Hindlimb muscle (tissue), 1 donor: ENCODE data around the gene TJP1. TPM values are rescaled to one million over a fixed set of nuclear protein-coding genes. Genes with fewer than 3 reads are reported as not detected.
"Not testable (repeated sequence)": the region's sequence is repeated elsewhere in the genome, so short reads cannot be mapped to it uniquely, and the experiment has no call there.

Experiments
- DNase-seq: peaks from one replicate; pipeline ENCODE4 v3.0.0-alpha.2; 2013
- polyA plus RNA-seq: library from polyadenylated mRNA; unstranded; fragments of 120-200 nt; gene quantifications from one replicate; pipeline ENCODE4 v1.2.1, GENCODE V29; 2013; ENCODE audit not compliant: insufficient read length

TJP1 gene
- polyA plus RNA-seq, 1 donor, result 41.6 TPM

DNA sequence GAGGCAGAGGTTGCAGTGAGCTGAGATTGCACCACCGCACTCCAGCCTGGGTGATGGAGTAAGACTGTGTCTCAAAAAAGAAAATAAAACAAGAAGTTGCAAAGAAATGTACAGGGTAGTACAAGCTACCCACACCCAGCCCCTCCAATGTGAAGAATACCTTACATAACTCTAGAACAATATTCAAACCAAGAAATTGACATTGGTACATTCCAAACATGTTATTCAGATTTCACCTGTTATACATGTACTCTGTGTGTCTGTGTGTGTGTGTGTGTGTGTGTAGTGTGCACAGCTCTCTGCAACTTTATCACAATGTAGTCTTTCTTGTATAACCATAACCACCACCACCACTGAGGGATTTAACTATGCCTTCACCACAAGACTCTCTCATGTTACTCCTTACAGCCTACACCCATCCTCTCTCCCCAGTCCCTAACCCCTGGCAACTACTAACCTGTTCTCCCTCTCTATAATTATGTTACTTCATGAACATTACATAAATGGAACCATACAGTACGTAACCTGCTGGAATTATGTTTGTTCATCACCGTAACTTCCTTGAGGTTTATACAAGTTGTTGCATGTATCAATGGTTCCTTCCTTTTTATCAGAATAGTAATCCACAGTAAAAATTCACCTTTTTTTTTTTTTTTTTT lies 16.2 kb upstream of the TJP1 start:
- no peak for DNase-seq

DNA sequence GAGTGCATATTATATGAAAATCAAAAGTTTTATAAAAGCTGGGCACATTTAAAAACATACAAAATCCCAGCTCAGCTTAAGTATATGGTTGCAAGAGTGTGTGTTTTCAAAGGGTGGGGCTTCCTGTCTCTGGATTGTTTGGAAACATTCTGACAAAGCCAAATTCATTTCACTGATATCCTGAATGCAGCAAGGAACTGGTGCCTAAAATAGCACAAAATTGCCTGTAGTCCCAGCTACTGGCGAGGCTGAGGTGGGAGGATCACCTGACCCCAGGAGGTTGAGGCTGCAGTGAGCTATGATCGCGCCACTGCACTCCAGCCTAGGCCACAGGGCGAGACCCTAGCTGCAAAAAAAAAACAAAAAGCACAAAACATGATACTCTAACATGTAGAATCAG lies 13.0 kb upstream of the TJP1 start:
- DNase-seq, result peak; percentile 15

DNA sequence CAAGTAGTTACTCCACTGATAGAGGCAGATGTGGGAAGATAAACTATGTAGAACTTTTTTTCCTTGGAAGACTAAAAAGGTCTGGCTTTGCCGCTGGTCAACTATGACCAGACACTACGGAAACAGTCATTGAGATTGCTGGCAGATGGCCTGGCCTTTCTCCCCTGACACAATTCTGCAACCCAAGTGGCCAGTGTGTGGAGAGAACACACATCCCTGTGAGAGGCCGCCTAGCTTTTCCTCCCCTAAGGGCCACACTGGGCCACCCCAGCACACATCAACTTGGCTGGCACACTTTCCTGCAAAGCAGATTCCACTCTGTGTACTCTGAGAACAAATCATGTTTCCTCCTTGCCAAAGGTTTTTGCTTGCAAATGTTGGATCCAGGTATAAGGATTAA lies 10.4 kb upstream of the TJP1 start:
- no peak for DNase-seq

DNA sequence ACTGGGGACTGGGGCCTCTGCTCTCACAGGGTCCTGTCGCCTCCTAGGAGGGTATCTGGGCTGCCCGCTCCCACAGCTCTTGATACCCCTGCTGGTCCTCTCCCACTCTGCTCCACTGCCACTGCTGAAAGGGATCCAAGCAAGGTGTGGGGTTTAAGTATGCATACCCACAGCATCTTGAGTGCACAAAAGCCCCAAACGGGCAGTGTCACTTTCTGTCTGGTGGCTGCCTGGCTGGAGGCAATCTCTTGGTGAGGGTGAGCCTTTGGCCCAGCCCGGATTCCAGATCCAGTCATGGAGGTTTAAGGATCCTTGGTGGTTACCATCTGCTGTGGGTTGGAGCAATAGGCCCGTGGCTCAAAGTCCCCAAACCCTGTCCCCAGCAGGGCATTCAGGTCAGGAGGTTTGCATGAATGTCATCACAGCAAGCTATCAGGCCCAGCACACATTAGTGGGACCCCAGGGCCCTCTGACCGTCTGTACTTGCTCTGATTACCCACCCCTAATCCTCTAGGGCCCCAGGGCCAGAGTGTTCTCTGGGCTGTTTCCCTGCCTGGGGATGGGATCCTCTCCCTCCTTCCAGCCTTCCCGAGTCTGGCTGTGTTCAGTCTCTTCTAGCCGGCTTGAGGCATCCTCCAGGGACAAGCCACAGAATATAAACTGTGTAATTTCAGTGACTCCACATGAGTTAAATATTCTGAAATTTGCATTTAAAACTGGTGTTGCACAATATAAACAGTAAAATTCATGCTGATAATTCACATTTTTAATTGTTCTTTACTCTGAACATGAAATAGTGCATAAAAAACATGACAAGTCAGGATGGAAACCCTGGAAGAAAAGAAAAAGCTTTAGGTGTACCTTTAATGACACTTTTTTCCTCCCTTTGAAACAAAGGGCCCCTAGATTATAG lies 4.9 kb upstream of the TJP1 start:
- no peak for DNase-seq

DNA sequence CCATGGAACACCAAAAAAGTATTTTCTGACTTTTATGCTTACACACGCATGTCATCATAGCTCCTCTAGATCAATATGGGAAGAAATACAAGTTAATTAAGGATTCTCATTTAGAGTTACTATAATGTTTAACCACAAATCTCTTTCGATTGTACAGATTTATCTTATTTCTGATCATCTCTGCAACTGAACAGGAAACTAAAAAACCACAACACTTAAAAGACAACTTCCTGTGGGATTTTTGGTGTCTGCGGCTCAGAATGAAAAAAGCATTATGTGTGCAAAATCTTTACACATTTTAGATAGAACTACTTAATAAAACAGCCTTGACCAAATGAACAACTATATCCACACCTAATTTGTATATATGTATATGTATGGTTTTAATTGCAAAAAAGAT lies 3.0 kb upstream of the TJP1 start:
- DNase-seq, result no peak

DNA sequence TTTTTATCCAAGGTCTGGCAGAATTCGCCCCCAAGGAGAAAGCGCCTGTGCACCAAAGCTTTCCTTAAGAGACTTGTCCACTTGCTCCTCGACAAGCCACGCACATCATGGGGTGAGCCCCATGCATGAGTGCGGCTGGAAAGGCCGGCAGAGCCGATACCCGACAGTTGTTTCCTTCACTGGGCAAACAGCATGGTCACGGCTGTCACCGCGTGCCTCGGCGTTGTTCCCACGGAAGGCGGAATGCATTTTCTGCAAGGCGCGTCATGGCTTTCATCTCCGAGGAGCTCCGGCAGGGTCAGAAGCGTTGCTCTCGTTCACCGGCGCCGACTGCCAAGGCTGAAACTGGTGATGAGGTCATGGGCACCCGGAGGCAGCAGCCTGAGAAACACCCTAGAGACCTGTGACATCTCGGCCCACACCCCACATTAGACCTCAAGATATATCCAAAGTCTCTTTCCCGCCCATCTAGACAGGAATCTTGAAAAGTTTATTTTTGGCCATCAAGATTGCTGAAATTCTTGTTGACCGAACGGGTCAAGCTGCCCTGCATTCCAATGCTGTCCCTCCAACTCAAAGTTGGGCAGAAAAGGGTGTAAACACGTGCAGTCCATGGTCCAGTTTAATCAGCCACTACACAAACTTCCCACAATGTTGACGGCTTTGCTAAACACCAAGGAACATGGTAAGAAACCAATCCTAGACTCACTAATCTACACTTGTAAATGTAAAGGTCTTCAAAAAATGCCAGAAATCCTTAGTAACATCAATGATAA lies 604 bp upstream of the TJP1 start:
- DNase-seq, result peak; percentile 62

DNA sequence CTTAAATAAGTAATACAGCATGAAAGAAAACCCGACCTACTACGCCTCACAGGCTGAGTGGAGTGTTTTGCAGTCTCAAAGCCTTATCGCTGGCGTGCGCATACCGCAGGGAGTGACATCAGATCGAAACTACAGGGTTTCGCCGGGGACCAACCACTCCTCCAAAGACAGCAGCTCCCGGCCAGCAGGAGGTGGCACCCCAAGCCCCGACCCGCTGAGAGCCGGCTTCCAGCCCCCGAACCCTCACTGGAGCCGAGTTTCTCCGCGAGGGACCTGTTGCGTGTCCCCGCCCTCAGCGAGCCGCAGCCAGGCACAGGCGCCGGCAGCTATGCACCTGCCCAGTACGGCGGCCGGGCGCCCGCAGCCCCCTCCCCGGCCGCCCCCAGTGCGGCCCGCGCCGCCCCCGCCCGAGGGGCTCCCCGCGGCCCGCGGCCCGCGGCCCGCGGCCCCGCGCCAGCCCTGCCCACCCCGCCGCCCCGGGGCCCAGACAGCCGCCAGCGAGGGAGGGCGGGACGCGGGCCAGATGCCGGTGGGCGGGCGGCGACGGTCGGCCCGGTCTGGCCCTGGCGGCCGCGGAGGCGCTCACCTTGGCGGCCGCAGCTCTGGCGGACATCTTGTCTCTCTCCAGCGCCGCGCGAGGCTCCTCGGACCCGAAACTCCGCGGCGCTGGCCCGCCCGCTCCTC lies 710 bp downstream of the TJP1 start:
- DNase-seq, result peak; percentile 43

DNA sequence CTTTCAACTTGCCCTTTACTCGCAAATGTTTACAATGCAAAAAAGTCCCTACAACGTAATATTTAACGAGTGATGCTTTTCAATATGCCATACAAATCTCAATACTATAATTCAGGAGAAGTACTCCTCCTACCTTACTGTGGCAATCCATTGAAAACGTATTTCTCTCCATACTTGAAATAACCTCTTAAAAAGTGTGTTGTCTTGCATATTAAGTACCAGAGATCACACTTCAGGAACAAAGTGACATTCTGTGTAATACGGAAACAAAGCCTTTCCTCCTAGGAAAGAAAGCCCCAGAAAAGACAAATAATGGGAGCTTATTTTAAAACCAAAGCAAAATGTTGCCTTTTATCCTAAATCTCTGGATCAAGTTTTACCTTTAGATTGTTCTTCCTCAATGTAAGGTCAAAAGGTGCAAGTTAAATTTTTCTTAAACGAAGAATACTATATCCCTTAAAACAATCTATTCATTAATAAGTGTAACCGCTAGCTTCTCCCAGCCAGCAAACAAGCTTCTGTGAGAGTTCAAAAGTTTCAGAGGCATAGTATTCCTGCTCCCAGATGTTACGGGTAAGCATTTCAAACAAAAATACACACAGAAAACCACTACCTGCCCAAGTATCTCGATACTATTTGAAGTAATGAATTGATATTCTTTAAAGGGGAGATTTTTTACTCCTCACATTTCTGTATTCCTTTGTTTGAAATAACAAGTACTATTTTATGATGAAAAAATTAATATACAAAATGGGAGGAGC lies 1.7 kb downstream of the TJP1 start:
- no peak for DNase-seq

DNA sequence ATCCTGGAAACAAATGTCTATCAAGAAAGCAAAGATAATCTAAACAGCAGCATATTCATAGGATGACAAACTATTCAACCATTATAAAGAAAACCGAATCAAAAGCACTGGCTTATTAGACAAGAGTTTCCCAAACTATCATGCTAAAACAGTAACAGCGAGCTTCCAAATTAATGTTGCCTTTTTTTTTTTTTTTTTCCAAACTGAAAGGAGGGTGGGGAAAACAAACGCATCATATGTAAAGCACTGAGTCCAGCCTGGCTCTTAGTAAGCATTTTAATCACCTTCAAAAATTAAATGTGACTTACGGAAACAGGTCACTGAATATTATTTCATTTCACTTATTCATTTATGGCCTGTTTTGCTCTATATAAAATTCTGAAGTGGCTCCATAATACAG lies 2.3 kb downstream of the TJP1 start:
- DNase-seq, result no peak

DNA sequence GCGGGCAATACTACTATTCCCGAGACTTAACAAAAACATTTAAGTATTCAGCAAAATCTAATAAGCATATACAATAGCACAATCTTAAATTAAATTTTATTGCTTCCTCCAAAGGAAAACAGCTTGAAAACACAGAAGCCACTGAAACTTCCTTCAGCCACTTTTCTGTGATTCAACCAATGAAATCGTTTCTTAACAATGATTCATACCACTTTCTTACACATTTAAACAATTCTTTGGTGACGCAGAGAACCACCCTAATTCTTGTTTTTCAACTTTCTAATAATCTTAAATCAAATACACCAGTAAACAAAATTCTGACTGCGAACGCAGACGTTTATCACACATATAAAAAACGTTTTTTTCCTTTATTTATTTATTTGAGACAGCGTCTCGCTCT lies 4.1 kb downstream of the TJP1 start:
- DNase-seq, result no peak

DNA sequence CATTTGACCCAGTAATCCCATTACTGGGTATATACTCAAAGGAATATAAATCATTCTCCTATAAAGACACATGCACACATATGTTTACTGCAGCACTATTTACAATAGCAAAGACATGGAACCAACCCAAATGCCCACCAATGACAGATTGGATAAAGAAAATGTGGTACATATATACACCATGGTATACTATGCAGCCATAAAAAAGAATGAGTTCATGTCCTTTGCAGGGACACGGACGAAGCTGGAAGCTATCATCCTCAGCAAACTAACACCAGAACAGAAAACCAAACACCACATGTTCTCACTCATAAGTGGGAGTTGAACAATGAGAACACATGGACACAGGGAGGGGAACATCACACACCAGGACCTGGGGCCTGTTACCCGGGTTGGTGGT lies 4.8 kb downstream of the TJP1 start:
- not testable (repeated sequence) for DNase-seq

DNA sequence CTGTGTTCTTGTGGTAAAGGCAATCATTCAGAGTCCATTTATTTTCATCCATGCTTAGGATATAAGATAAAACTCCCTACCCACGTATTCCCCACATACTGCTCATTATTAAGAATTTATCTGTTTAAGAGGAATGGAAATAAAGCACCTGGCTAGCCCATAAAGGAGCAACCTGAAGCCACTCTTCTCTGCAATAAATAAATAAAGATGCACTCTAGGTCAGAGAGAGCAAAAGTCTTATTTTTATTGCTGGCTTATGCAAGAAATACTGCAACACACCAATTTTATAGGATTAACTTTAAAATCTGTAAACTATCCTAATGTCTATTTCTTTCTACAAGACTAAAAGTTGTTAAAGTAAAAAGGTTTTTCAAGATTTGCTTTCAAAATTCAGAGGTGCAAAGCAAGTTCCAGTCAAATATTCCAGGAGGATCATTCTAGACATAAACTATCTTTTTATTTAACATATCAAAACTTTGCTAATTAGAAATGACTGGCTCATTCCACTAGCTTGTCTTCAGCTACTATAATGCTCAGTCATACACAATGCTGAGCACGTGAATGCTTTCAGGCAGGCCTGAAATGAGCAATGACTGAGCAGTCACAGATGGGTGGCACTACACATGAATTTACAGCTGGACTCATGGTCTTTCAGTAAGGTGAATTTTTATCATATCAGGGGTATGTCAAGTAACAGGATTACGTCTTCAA lies 7.1 kb downstream of the TJP1 start:
- no peak for DNase-seq

DNA sequence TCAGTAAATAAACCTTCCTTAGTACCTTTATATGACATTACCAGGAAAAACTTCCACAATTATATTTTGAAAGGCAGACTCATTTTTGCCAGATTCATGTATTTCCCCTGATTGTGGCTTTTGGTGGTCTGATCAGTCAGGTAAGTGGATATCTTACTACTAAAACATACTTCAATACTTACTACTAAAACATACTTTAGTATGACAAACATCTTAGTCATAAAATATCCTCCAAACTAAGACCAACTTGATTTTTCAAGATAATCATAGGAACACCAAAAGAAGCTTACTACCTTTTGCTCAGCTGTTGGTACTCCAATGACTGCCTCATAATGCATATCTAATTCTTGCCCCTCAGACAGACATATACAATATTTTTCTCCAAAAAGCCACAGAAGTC lies 9.3 kb downstream of the TJP1 start:
- DNase-seq, result no peak

DNA sequence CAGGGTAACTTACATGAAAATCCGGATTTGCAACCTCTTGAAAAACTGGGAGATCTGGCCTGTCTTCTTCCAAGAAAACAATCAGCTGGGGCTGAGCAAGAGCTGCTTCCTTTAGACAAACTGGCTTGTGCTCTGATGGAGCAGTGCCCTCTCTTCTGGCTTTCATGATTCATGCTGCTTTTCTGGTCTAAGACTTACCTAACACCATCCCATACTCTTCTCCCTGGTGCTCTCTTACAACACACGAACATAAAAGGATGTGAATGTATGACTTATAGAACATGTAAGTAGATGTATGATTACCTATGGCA lies 9.9 kb downstream of the TJP1 start:
- no peak for DNase-seq

DNA sequence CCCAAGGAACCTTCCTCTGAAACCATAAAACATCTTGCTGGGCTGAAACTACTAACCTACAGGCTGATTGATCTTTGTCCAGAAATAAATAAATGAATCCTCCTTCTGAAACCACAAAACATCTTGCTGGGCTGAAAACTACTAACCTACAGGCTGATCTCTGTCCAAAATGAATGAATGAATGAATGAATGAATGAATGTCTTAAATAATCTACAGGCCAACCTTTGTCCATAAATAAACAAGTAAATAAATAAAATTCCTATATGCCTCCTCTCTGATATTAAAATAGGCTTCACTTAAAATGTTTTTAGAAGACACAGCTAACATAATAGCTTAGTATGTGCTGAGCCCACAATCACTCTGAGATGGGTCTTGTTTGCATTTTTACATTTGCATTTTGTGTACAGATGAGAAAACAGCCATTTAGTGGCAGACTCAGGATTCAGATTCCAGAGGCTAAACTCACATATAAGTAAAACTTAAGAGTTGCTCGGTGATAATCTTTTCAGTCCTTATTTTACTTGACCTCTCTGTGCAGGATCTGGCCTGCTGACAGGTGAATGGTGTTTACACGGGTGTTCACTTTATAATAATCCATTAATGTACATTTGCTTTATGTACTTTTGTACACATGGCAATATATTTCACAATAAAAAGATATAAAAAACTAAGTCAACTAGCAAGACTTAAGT lies 10.4 kb downstream of the TJP1 start:
- DNase-seq, result no peak

DNA sequence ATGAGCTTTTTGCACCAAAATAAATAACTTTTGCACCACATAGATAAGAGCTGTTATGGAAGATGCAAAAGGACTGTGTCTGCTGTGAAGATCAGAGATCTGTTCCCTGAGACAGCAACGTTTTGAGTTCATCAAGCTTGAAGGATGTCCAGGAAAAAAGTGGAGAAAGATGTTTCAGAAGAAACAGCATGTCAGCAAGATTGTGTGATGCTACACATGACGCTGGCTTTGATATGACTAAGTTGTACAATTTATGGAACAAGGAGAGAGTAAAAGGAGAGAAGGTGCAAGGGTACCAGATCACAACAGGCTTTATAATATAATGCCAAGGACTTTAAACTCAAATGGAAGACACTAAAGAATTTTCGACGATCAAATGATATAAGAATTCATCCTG lies 16.6 kb downstream of the TJP1 start:
- DNase-seq, result no peak

DNA sequence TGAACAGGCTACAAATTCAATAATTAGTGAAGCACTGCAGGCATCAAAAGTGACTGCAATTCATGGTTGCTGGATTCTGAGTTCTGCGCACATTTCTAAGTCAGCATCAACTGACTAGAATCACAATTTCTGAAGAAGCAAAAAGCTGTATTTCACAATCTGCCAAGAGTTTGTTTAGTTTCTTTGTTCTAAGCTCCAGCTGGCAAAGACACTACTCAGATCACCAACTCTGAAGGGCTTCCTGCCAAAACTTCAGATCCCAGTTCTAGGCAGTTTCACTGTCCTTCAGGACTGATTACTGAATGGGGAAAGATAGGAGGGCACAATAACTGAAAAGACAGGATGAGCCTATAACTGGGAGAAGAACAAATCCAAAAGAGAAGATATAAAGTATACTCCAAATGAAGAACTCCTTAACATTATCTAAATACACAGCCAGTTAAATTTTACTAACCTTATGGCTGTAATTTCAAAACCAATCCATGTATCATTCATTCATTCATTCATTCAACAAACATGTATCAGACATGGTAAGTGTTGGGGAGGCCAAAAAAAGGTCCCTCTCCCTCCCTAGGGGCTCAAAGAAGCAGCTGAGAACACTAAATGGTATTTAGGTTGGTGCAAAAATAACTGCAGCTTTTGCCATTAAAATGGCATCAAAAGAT lies 17.1 kb downstream of the TJP1 start:
- DNase-seq, result peak; percentile 29

DNA sequence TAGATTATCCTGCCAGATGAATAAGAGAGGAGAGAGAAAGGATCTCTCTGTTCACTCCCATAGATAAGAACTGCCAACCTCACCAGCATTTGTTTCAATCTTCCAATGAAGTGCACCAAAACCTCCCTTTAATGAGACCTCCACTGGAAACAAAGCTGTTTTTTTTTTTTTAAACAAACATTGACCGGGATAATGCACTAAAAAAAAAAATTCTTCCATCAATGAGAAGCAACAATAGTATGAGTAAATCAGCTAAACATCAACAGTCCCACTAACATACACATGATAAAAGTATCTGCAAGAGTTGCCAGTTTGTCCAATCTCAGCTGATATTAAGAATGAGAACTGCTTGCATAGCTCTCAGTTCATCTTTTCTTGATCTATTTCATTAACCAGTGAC lies 19.9 kb downstream of the TJP1 start:
- no peak for DNase-seq

DNA sequence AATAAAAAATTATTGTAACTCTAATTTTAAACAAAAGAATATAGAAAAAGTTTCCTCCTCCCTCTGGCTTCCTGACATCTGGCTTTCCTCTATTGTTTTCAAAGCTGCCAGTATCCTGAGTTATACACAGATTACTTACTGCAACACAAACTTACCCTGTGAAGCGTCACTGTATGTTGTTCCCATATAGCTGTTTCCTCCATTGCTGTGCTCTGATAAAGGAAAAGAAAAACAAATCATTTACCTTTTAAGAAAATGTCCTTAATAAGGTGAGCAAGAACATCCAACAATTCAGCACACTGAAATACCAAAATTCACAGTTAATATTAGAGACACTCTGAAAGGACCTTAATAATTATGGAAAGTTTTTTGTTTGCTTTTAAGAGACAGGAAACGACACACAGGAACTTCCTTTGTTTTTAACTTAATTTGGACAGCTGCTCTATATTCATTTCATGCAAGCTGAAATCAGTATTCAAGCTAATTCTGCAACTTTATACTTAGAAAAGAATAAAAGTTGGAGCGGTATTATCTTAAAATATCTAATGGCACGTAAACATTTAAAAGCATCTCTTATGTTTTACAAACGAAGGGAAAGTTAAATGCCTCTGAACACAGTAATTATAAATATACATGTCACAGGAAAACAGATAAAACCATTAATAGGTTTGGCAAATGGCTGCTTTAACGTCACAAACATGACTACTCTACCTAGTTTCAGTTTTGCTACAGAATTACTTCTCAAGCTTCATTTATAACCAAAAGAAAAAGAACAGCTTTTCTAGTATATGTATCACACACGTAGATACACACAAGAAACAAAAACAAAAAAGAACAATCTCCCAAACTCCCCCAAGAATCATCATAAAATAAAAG lies 21.5 kb downstream of the TJP1 start:
- no peak for DNase-seq
